Neural cell (in vitro differentiated cells): ENCODE data around the gene COPZ2. TPM values are rescaled to one million over a fixed set of nuclear protein-coding genes. Genes with fewer than 3 reads are reported as not detected.
"Not testable (repeated sequence)": the region's sequence is repeated elsewhere in the genome, so short reads cannot be mapped to it uniquely, and the experiment has no call there.

Experiments
- H2AFZ ChIP-seq: fragments of 200-600, 300-800 bp; sonication (generic), shearing (Covaris generic); 2 replicates; pipeline ENCODE4 v1.6.0; 2014; ENCODE audit warnings: low read depth, mild to moderate bottlenecking, antibody characterized with exemption, low read length, moderate library complexity
- H3F3A ChIP-seq: fragments of 200-600 bp; shearing (Covaris generic); 2 replicates; pipeline ENCODE4 v1.6.1; 2016; ENCODE audit warnings: mild to moderate bottlenecking, moderate library complexity, mixed read lengths, antibody characterized with exemption, low read length; ENCODE audit not compliant: insufficient read depth, poor library complexity, severe bottlenecking
- H3K27ac ChIP-seq: fragments of 200-600, 300-800 bp; sonication (generic), shearing (Covaris generic); 2 replicates; pipeline ENCODE4 v1.5.1; 2014; ENCODE audit warnings: mild to moderate bottlenecking, low read length, moderate library complexity
- H3K27me3 ChIP-seq: fragments of 300-800, 200-600 bp; sonication (generic), shearing (Covaris generic); 2 replicates; pipeline ENCODE4 v1.6.0; 2014; ENCODE audit warnings: mild to moderate bottlenecking, low read depth, low read length, moderate library complexity; ENCODE audit not compliant: insufficient read depth
- H3K36me3 ChIP-seq: fragments of 300-800, 200-600 bp; sonication (generic), shearing (Covaris generic); 2 replicates; pipeline ENCODE4 v1.5.1; 2014; ENCODE audit warnings: mild to moderate bottlenecking, antibody characterized with exemption, low read length, moderate library complexity; ENCODE audit not compliant: insufficient read depth
- H3K4me2 ChIP-seq: fragments of 300-800, 200-600 bp; sonication (generic), shearing (Covaris generic); 2 replicates; pipeline ENCODE4 v1.6.0; 2014; ENCODE audit warnings: mild to moderate bottlenecking, low read length
- H3K4me3 ChIP-seq: fragments of 300-800, 200-600 bp; sonication (generic), shearing (Covaris generic); 2 replicates; pipeline ENCODE4 v1.5.1; 2014; ENCODE audit warnings: mild to moderate bottlenecking, low read length, moderate library complexity
- H3K79me2 ChIP-seq: fragments of 200-600 bp; shearing (Covaris generic); replicated peaks from 2 replicates; pipeline ENCODE4 v1.6.0; 2014; ENCODE audit warnings: mild to moderate bottlenecking, low read length, moderate library complexity; ENCODE audit not compliant: insufficient read depth
- H3K9ac ChIP-seq: fragments of 300-800, 200-600 bp; sonication (generic), shearing (Covaris generic); 2 replicates; pipeline ENCODE4 v1.6.1; 2016; ENCODE audit warnings: mild to moderate bottlenecking, low read length, mixed read lengths
- H3K9me2 ChIP-seq: fragments of 200-600 bp; shearing (Covaris generic); 2 replicates; pipeline ENCODE4 v1.6.1; 2016; ENCODE audit warnings: mild to moderate bottlenecking, low read length, mixed read lengths; ENCODE audit not compliant: insufficient read depth
- H3K9me3 ChIP-seq: fragments of 200-600, 300-800 bp; sonication (generic), shearing (Covaris generic); 2 replicates; pipeline ENCODE4 v1.6.1; 2016; ENCODE audit warnings: mild to moderate bottlenecking, mixed run types, low read length, moderate library complexity, mixed read lengths
- H4K20me1 ChIP-seq: fragments of 200-600 bp; shearing (Covaris generic); 2 replicates; pipeline ENCODE4 v1.6.1; 2016; ENCODE audit warnings: mild to moderate bottlenecking, mixed run types; ENCODE audit not compliant: insufficient read depth
- CTCF ChIP-seq: fragments of 450-650 bp; IDR thresholded peaks from 2 replicates; pipeline ENCODE4 v1.5.1; 2014; ENCODE audit warnings: antibody characterized with exemption, mild to moderate bottlenecking, moderate library complexity; ENCODE audit not compliant: poor library complexity, severe bottlenecking
- EP300 ChIP-seq: fragments of 450-650 bp; conservative IDR thresholded peaks from 2 replicates; pipeline ENCODE4 v1.6.1; 2014; ENCODE audit warnings: antibody characterized with exemption, mild to moderate bottlenecking, moderate library complexity; ENCODE audit not compliant: poor library complexity, severe bottlenecking
- EZH2 ChIP-seq: fragments of 200-600, 300-800 bp; shearing (Covaris generic), sonication (generic); IDR thresholded peaks from 2 replicates; pipeline ENCODE4 v1.6.1; 2014; ENCODE audit warnings: antibody characterized with exemption, low read length, borderline replicate concordance, mild to moderate bottlenecking; ENCODE audit not compliant: insufficient read depth, poor library complexity, severe bottlenecking
- MXI1 ChIP-seq: fragments of 450-650 bp; conservative IDR thresholded peaks from 2 replicates; pipeline ENCODE4 v1.6.1; 2014; ENCODE audit warnings: antibody characterized with exemption, mild to moderate bottlenecking; ENCODE audit not compliant: poor library complexity, severe bottlenecking
- POLR2AphosphoS5 ChIP-seq: IDR thresholded peaks from 2 replicates; pipeline ENCODE4 v1.6.1; 2012
- RAD21 ChIP-seq: fragments of 450-650 bp; conservative IDR thresholded peaks from 2 replicates; pipeline ENCODE4 v1.6.1; 2014; ENCODE audit warnings: antibody characterized with exemption, mild to moderate bottlenecking, moderate library complexity
- REST ChIP-seq: IDR thresholded peaks from 2 replicates; pipeline ENCODE4 v1.6.1; 2012; ENCODE audit warnings: borderline replicate concordance
- SMC3 ChIP-seq: fragments of 450-650 bp; conservative IDR thresholded peaks from 2 replicates; pipeline ENCODE4 v1.6.1; 2014; ENCODE audit warnings: antibody characterized with exemption, mild to moderate bottlenecking, moderate library complexity; ENCODE audit not compliant: poor library complexity
- TAF1 ChIP-seq: IDR thresholded peaks from 2 replicates; pipeline ENCODE4 v1.6.1; 2012; ENCODE audit warnings: low read depth
- polyA plus RNA-seq: library from polyadenylated mRNA; depleted of rRNA; stranded (reverse); fragments of >200 nt; gene quantifications from 2 replicates; pipeline ENCODE4 v1.2.3, GENCODE V29; 2014

The COPZ2 gene
- polyA plus RNA-seq, 1 donor from 2014 or later: not detected

GRCh38 chr17:48021934-48022333, 15.7 kb downstream of the COPZ2 start:
- no peaks in the 10 kb centered on the region for H3K79me2 ChIP-seq
- no peaks in the 10 kb centered on the region for H3K36me3 ChIP-seq
- no peaks in the 10 kb centered on the region for H3K9me3 ChIP-seq
- no peak overlapping the region for H3K9ac ChIP-seq
- H3K4me3 ChIP-seq: no peak overlapping the region
- H3K27me3 ChIP-seq: peaks cover 18% of the 10 kb centered on the region
- H3K27ac ChIP-seq: no peak overlapping the region
- no peaks in the 10 kb centered on the region for H3F3A ChIP-seq
- no peak overlapping the region for H3K4me2 ChIP-seq
- no peaks in the 10 kb centered on the region for H4K20me1 ChIP-seq
- no peak overlapping the region for H2AFZ ChIP-seq
- no peaks in the 10 kb centered on the region for H3K9me2 ChIP-seq
- TF ChIP-seq POLR2AphosphoS5: no peak
- TF ChIP-seq REST: no peak
- TF ChIP-seq RAD21: no peak
- TF ChIP-seq CTCF: no peak
- TF ChIP-seq EP300: no peak
- TF ChIP-seq SMC3: no peak

DNA sequence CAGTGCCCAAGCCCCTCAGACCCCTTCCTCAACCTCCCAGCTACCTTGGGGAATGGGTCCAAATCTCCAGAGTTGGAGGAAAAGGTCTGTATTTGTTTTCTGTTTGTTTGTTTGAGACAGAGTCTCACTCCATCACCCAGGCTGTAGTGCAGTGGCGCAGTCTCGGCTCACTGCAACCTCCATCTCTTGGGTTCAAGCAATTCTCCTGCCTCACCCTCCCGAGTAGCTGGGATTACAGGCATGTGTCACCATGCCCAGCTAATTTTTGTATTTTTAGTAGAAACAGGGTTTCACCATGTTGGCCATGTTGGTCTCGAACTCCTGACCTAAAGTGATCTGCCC, 19.8 kb downstream of the COPZ2 start:
- H4K20me1 ChIP-seq, H3F3A ChIP-seq, H3K27me3 ChIP-seq, H3K36me3 ChIP-seq, H3K9ac ChIP-seq, H2AFZ ChIP-seq, H3K9me2 ChIP-seq, H3K4me3 ChIP-seq, H3K4me2 ChIP-seq, H3K79me2 ChIP-seq, H3K9me3 ChIP-seq, H3K27ac ChIP-seq: not testable (repeated sequence)

DNA sequence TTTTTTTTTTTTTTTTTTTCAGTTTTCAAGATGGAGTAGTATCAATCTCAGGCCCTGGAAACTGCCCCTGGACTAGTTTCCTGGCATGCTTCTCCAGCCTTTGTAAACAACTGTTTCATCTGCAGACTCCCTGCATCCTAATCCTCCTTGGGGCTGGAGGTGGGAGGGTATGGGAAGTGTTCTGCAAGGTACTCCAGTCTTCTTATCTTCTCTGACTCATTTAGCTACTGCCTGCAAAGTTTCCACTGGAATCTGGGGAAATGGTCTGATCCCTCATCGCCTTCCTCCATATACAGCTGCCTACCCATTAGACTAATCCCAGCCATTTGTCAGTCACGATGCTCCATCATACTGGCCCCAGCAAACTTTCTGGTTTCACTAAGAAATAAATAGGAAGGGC, 21.5 kb downstream of the COPZ2 start:
- Histone ChIP-seq H3K36me3 (no peaks in the 10 kb centered on the region), H3K9me3 (no peaks in the 10 kb centered on the region), H3K4me2 (no peak overlapping the region), H3K9me2 (no peaks in the 10 kb centered on the region), H3K9ac (no peak overlapping the region), H3K4me3 (no peak overlapping the region), H3K27me3 (no peaks in the 10 kb centered on the region), H3K79me2 (no peaks in the 10 kb centered on the region), H3F3A (no peaks in the 10 kb centered on the region), H2AFZ (no peak overlapping the region), H4K20me1 (no peaks in the 10 kb centered on the region), H3K27ac (peak overlapping the region; percentile 96)
- no peak for TF ChIP-seq EZH2
- TF ChIP-seq EP300: no peak
- TF ChIP-seq TAF1: no peak
- TF ChIP-seq RAD21: no peak
- no peak for TF ChIP-seq CTCF
- TF ChIP-seq REST: no peak
- no peak for TF ChIP-seq SMC3
- no peak for TF ChIP-seq MXI1
- TF ChIP-seq POLR2AphosphoS5: no peak
